Brain microvascular endothelial cell (primary cell): Measurements from ENCODE around the gene ADAMTS17.

Experiments
- DNase-seq: peaks from one replicate; pipeline ENCODE4 v3.0.0-alpha.2; 2020
- H3K27ac ChIP-seq: fragments of 250-450 bp; sonication (Bioruptor Pico); 2 replicates; pipeline ENCODE4 v1.5.1; 2020; ENCODE audit warnings: mild to moderate bottlenecking, moderate library complexity
- H3K27me3 ChIP-seq: fragments of 250-450 bp; sonication (Bioruptor Pico); replicated peaks from 2 replicates; pipeline ENCODE4 v1.5.1; 2020; ENCODE audit warnings: mild to moderate bottlenecking
- H3K36me3 ChIP-seq: fragments of 250-450 bp; sonication (Bioruptor Pico); replicated peaks from 2 replicates; pipeline ENCODE4 v1.5.1; 2020; ENCODE audit warnings: mild to moderate bottlenecking
- H3K4me3 ChIP-seq: 2 replicates; pipeline ENCODE4 v1.5.1; 2011; ENCODE audit warnings: low read depth, mild to moderate bottlenecking, control low read depth, low read length, moderate library complexity
- in situ Hi-C: cut with HindIII; loops from 2 replicates; pipeline ENCODE4 v1.10.0; 2017; ENCODE audit warnings: low sequenced_read_pairs, low pct_ligation_motif_present
- TF ChIP-seq, protein P1 (sequence below): IDR thresholded peaks from 2 replicates; pipeline ENCODE4 v1.5.1; 2011; ENCODE audit warnings: low read depth, mild to moderate bottlenecking, moderate library complexity, low read length, control low read depth, inconsistent platforms; ENCODE audit errors: missing control alignments

ADAMTS17 gene

DNA sequence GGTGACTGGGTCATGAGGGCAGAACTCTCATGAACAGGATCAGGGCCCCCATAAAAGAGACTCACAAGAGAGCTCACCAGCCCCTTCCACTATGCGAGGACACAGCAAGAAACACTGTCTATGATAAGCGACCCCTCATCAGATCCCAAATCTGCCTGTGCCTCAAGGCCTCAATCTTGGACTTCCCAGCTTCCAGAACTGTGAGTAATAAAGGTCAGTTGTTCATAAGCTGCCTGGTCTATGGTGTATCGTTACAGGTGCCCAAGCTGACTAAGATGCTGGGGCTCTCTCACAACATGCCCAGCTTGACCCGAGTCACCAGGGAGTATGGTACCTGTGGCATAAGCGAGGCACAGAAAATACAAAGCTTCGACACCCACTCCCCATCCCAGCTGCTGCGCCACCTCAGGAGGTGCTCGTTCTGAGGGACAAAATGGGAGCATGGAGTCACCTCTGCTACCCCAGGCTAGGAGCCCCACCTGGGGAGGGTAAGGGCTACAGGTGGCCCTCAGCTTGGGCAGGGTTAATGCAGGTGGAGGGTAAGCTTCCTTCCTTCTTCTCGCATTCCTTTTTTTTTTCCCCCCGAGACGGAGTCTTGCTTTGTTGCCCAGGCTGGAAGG is 234.1 kb downstream of the ADAMTS17 start:
- H3K27ac ChIP-seq = no peak overlapping the region
- TF ChIP-seq, protein P1, sequence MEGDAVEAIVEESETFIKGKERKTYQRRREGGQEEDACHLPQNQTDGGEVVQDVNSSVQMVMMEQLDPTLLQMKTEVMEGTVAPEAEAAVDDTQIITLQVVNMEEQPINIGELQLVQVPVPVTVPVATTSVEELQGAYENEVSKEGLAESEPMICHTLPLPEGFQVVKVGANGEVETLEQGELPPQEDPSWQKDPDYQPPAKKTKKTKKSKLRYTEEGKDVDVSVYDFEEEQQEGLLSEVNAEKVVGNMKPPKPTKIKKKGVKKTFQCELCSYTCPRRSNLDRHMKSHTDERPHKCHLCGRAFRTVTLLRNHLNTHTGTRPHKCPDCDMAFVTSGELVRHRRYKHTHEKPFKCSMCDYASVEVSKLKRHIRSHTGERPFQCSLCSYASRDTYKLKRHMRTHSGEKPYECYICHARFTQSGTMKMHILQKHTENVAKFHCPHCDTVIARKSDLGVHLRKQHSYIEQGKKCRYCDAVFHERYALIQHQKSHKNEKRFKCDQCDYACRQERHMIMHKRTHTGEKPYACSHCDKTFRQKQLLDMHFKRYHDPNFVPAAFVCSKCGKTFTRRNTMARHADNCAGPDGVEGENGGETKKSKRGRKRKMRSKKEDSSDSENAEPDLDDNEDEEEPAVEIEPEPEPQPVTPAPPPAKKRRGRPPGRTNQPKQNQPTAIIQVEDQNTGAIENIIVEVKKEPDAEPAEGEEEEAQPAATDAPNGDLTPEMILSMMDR = no peak
- H3K27me3 ChIP-seq = no peaks in the 10 kb centered on the region
- in situ Hi-C loops = no loop called here
- no peak for DNase-seq
- no peak overlapping the region for H3K4me3 ChIP-seq
- no peaks in the 10 kb centered on the region for H3K36me3 ChIP-seq

DNA sequence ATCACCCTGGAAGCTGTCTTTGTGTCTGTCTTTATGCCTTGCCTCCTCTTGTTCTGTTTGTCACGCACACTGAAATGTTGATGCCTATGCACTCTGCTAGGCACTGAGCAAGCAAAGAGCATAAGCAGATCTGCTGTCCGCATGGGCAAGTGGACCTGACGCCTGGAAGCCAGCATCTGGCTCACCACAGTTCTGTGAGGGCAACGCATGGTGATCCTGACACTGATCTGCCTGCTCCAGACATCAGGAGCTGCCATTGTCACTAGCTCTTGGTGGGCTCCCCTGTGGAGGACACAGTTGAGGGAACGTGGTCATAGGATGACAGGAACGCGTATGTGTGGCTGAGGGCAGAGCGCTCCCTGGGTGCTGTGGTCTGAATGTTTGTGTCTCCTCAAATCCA is 234.6 kb downstream of the ADAMTS17 start:
- in situ Hi-C loops = no loop called here
- DNase-seq = no peak
- TF ChIP-seq, protein P1 = no peak
- no peak overlapping the region for H3K27ac ChIP-seq
- no peak overlapping the region for H3K4me3 ChIP-seq
- no peaks in the 10 kb centered on the region for H3K27me3 ChIP-seq
- no peaks in the 10 kb centered on the region for H3K36me3 ChIP-seq

GRCh38 chr15:100106732-100107131 is 235.0 kb downstream of the ADAMTS17 start:
- DNase-seq = no peak
- in situ Hi-C loops = no loop called here

GRCh38 chr15:100105101-100105500 is 236.7 kb downstream of the ADAMTS17 start:
- in situ Hi-C loops = no loop called here
- no peak overlapping the region for H3K4me3 ChIP-seq
- TF ChIP-seq, protein P1 = no peak

More at GRCh38 chr15:100106732-100107131, 235.0 kb downstream of the ADAMTS17 start:
- no peaks in the 10 kb centered on the region for H3K36me3 ChIP-seq
- no peak overlapping the region for H3K4me3 ChIP-seq
- no peak overlapping the region for H3K27ac ChIP-seq
- no peaks in the 10 kb centered on the region for H3K27me3 ChIP-seq
- TF ChIP-seq, protein P1 = no peak

DNA sequence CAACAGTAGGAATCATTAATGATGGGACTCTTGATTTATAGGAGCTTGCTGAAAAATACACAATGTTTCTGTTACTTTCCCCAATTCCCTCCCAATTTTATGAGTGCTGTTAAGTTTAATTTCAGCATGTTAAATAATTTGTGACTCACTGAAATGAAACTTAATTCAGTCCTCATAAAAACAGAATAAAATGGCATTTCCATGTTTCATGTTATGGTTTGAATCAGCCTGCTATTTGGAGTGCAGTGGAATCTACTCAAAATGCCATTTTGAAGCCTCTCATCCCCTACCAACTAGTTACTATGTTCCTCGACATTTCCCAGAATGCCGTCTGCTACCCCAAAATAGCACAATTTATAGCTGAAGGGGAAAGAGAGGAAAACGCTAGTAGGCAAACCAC is 237.5 kb downstream of the ADAMTS17 start:
- Histone ChIP-seq H3K27ac (no peak overlapping the region), H3K27me3 (no peaks in the 10 kb centered on the region), H3K36me3 (no peaks in the 10 kb centered on the region), H3K4me3 (no peak overlapping the region)
- in situ Hi-C loops = no loop called here
- DNase-seq = no peak
- TF ChIP-seq, protein P1 = no peak

More at GRCh38 chr15:100105101-100105500, 236.7 kb downstream of the ADAMTS17 start:
- no peak overlapping the region for H3K27ac ChIP-seq
- no peaks in the 10 kb centered on the region for H3K27me3 ChIP-seq
- DNase-seq = no peak
- H3K36me3 ChIP-seq = no peaks in the 10 kb centered on the region

DNA sequence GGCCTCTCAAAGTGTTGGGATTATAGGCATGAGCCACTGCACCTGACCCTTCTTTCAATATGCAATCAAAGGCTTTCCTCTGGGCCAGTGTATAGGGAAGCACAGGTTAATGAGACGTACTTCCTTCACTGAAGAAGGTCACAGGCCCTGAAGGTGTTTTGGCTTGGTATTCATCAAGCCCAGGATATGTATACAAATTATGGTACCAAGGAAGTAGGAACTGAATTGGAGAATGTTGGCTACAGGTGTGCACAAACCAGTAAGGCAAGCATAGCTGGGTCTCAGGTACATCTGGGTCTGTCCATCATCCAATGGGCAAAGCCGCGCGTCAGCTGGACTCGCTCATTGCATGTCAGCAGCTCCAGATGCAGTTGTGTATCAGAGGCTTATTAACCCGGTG is 237.9 kb downstream of the ADAMTS17 start:
- no peak for DNase-seq
- Histone ChIP-seq H3K27ac (no peak overlapping the region), H3K36me3 (no peaks in the 10 kb centered on the region), H3K27me3 (no peaks in the 10 kb centered on the region), H3K4me3 (no peak overlapping the region)
- TF ChIP-seq, protein P1 = no peak
- in situ Hi-C loops = no loop called here
